ENCODE results near the gene PGA3. TPM values are rescaled to one million over a fixed set of nuclear protein-coding genes. Genes with fewer than 3 reads are reported as not detected.
"Not testable (repeated sequence)": the region's sequence is repeated elsewhere in the genome, so short reads cannot be mapped to it uniquely, and the experiment has no call there.

Gene PGA3
- polyA plus RNA-seq, 4 donors: 0.05 to 0.51 (median 0.22) TPM; not detected in 1

GRCh38 chr11:61170566-61170965 is 32.7 kb upstream of the PGA3 start:
- no peak for DNase-seq (ENCODE audit: low read depth in 4 of 4, low spot score in 3 of 4)

- DNase-seq (ENCODE audit: low read depth in 4 of 4, low spot score in 3 of 4): no peak
These were observed 31.4 kb upstream of the PGA3 start for GRCh38 chr11:61171907-61172306.

- no peak for DNase-seq (ENCODE audit: low read depth in 4 of 4, low spot score in 3 of 4)
These were observed 31.0 kb upstream of the PGA3 start for GRCh38 chr11:61172356-61172755.

GRCh38 chr11:61172888-61173287 is 30.4 kb upstream of the PGA3 start:
- no peak for DNase-seq (ENCODE audit: low read depth in 4 of 4, low spot score in 3 of 4)

- no peak for DNase-seq (ENCODE audit: low read depth in 4 of 4, low spot score in 3 of 4)
These were observed 29.9 kb upstream of the PGA3 start for GRCh38 chr11:61173456-61173855.

- DNase-seq (ENCODE audit: low read depth in 4 of 4, low spot score in 3 of 4): no peak
These were observed 29.0 kb upstream of the PGA3 start for GRCh38 chr11:61174273-61174672.

GRCh38 chr11:61174949-61175348 is 28.4 kb upstream of the PGA3 start:
- no peak for DNase-seq (ENCODE audit: low read depth in 4 of 4, low spot score in 3 of 4)

GRCh38 chr11:61176446-61176845 is 26.9 kb upstream of the PGA3 start:
- no peak for DNase-seq (ENCODE audit: low read depth in 4 of 4, low spot score in 3 of 4)

GRCh38 chr11:61180205-61180604 is 23.1 kb upstream of the PGA3 start:
- DNase-seq (ENCODE audit: low read depth in 4 of 4, low spot score in 3 of 4): not testable (repeated sequence)

GRCh38 chr11:61181489-61181888 is 21.8 kb upstream of the PGA3 start:
- no peak for DNase-seq (ENCODE audit: low read depth in 4 of 4, low spot score in 3 of 4)

GRCh38 chr11:61183645-61184044 is 19.7 kb upstream of the PGA3 start:
- no peak for DNase-seq (ENCODE audit: low read depth in 4 of 4, low spot score in 3 of 4)

- DNase-seq (ENCODE audit: low read depth in 4 of 4, low spot score in 3 of 4): no peak
These were observed 16.8 kb upstream of the PGA3 start for GRCh38 chr11:61186504-61186903.

- peak; percentile 77 to 90 (median 79) for DNase-seq (ENCODE audit: low read depth in 4 of 4, low spot score in 3 of 4)
These were observed 15.7 kb upstream of the PGA3 start for GRCh38 chr11:61187505-61188130.

- DNase-seq (ENCODE audit: low read depth in 4 of 4, low spot score in 3 of 4): no peak
These were observed 13.4 kb upstream of the PGA3 start for GRCh38 chr11:61189933-61190332.

- DNase-seq (ENCODE audit: low read depth in 4 of 4, low spot score in 3 of 4): no peak
These were observed 9.7 kb upstream of the PGA3 start for GRCh38 chr11:61193596-61193995.

- no peak for DNase-seq (ENCODE audit: low read depth in 4 of 4, low spot score in 3 of 4)
These were observed 9.1 kb upstream of the PGA3 start for GRCh38 chr11:61194169-61194671.

GRCh38 chr11:61194981-61195695 is 8.2 kb upstream of the PGA3 start:
- no peak for DNase-seq (ENCODE audit: low read depth in 4 of 4, low spot score in 3 of 4)

- DNase-seq (ENCODE audit: low read depth in 4 of 4, low spot score in 3 of 4): peak in 1 of 4 donors; percentile 68
These were observed 7.6 kb upstream of the PGA3 start for GRCh38 chr11:61195719-61196118.

GRCh38 chr11:61198361-61198760 is 5.0 kb upstream of the PGA3 start:
- no peak for DNase-seq (ENCODE audit: low read depth in 4 of 4, low spot score in 3 of 4)

- DNase-seq (ENCODE audit: low read depth in 4 of 4, low spot score in 3 of 4): no peak
These were observed 4.3 kb upstream of the PGA3 start for GRCh38 chr11:61198948-61199523.

GRCh38 chr11:61201476-61201875 is 1.8 kb upstream of the PGA3 start:
- no peak for DNase-seq (ENCODE audit: low read depth in 4 of 4, low spot score in 3 of 4)

- DNase-seq (ENCODE audit: low read depth in 4 of 4, low spot score in 3 of 4): not testable (repeated sequence)
These were observed 558 bp downstream of the PGA3 start for GRCh38 chr11:61203873-61204272.
